ENCODE results near the gene HBS1L.

- no peak for TF ChIP-seq CTCF (IDR thresholded peaks at IDR 0.05)
- TF ChIP-seq POLR2A (IDR thresholded peaks at IDR 0.05): no peak
Observed at GRCh38 chr6:135036731-135037420, 17.7 kb downstream of the HBS1L start.

Measured in stomach (tissue), 4 donors.